Stomach (tissue), 9 donors: ENCODE data around the gene PLAC8L1. TPM values are rescaled to one million over a fixed set of nuclear protein-coding genes. Genes with fewer than 3 reads are reported as not detected.

Experiments used
- DNase-seq, 2 donors: peaks; one replicate each; pipeline versions ENCODE4 v3.0.0 to v3.0.0-alpha.2; 2013 to 2019
- H3K27ac ChIP-seq, 5 donors: fragments of 200-600 bp in 4 of 5; sonication (generic) in 4 of 5; one replicate each; pipeline ENCODE4 v1.5.1; 2013 to 2019; ENCODE audit warnings: mild to moderate bottlenecking in 1 of 5, moderate library complexity in 1 of 5
- H3K27me3 ChIP-seq, 3 donors: fragments of 200-600 bp; sonication (generic); one replicate each; pipeline ENCODE4 v1.5.1; 2017 to 2019; ENCODE audit warnings: mixed run types in 1 of 3
- H3K36me3 ChIP-seq, 4 donors: fragments of 200-600 bp; sonication (generic); 1 replicate in 3 of 4; 2 replicates in 1 of 4; pipeline ENCODE4 v1.5.1; 2016 to 2019
- H3K4me1 ChIP-seq, 4 donors: fragments of 200-600 bp; sonication (generic); one replicate each; pipeline ENCODE4 v1.5.1; 2016 to 2019
- H3K4me3 ChIP-seq, 4 donors: fragments of 200-600 bp; sonication (generic) in 3 of 4; one replicate each; pipeline ENCODE4 v1.5.1; 2016 to 2019; ENCODE audit warnings: mild to moderate bottlenecking in 1 of 4
- H3K9me3 ChIP-seq, 4 donors: fragments of 200-600 bp; sonication (generic); one replicate each; pipeline ENCODE4 v1.5.1; 2016 to 2019
- EP300 ChIP-seq: sonication (generic); formaldehyde crosslinking; IDR thresholded peaks from one replicate; pipeline ENCODE4 v1.6.1; 2017; ENCODE audit warnings: antibody characterized with exemption
- POLR2A ChIP-seq, 4 donors: fragments of 450-650 bp; IDR thresholded peaks; one replicate each; pipeline ENCODE4 v1.6.1; 2016; ENCODE audit warnings: antibody characterized with exemption in 4 of 4, control low read depth in 2 of 4, mild to moderate bottlenecking in 1 of 4, moderate library complexity in 1 of 4
- POLR2AphosphoS5 ChIP-seq, 3 donors: sonication (generic); formaldehyde crosslinking; IDR thresholded peaks; one replicate each; pipeline ENCODE4 v1.6.1; 2016; ENCODE audit warnings: antibody characterized with exemption in 3 of 3
- WGBS, 5 donors: extraction: QIAGEN DNeasy Blood & Tissue Kit in 3 of 5; methylation state at CpG; one replicate each; pipeline versions ENCODE4 v1.1.5 to v1.1.7; 2013 to 2018; 5-methylcytosine and 5-hydroxymethylcytosine counted together
- intact Hi-C: fragments of 100-400 bp; cut with DNase I; formaldehyde crosslinking; loops from one replicate; pipeline ENCODE4 v1.15.1; 2023; ENCODE audit warnings: low total_unique reads
- polyA plus RNA-seq, 3 donors: library from polyadenylated mRNA; stranded (reverse); fragments of 200-250 nt; gene quantifications; one replicate each; pipeline ENCODE4 v1.2.3, GENCODE V29; 2013
- total RNA-seq, 5 donors: library from RNA; depleted of rRNA; stranded (reverse); fragments of >200 nt; gene quantifications; one replicate each; pipeline versions ENCODE4 v1.1.0 to v1.2.3, GENCODE V29; 2014 to 2016
- TF ChIP-seq, protein P1 (sequence below), 7 experiments: fragments of 450-650 bp in 4 of 7; fragments of 200-600 bp in 3 of 7; sonication (generic) in 3 of 7; IDR thresholded peaks; one replicate each; pipeline ENCODE4 v1.5.1; 2016 to 2019; ENCODE audit warnings: antibody characterized with exemption in 7 of 7, control low read depth in 2 of 7, mild to moderate bottlenecking in 1 of 7
- donor health status: healthy with polysubstance abuse.
- donor health status: Bipolar disorder and iron deficiency.
- donor health status: healthy.

Gene PLAC8L1
- total and polyA plus RNA-seq, 8 donors: 0.68 TPM; not detected in 7

DNA sequence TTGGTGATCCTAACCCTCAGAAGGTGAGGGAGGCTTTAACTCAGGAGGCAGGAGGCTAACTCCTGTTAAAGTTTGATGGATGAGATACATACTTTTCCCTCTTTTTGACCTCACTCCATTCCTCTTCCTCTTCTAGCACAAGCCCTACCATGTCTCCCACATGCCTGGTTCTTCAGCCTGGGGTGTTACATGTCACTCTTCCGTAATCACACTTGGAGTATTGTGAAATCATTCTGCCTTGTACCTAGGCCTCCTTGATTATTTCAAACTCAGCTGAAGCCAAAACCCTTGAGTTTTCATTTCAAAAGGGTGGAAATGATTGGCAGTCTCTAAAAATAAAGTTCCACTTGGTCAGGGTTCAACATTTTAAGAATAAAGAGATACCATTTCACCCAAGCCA is 1.8 kb downstream of the PLAC8L1 start:
- no peak for DNase-seq
- 0 to 94% (median 86%) methylated on average over 1 of the region's 1 CpG for WGBS, 5 donors
- H3K4me1 ChIP-seq: no peaks in the 10 kb centered on the region
- H3K27me3 ChIP-seq: no peaks in the 10 kb centered on the region
- no peak for TF ChIP-seq POLR2A (IDR thresholded peaks at IDR 0.05)
- no peak for TF ChIP-seq EP300
- TF ChIP-seq POLR2AphosphoS5 (IDR thresholded peaks at IDR 0.05): no peak
- TF ChIP-seq, protein P1, sequence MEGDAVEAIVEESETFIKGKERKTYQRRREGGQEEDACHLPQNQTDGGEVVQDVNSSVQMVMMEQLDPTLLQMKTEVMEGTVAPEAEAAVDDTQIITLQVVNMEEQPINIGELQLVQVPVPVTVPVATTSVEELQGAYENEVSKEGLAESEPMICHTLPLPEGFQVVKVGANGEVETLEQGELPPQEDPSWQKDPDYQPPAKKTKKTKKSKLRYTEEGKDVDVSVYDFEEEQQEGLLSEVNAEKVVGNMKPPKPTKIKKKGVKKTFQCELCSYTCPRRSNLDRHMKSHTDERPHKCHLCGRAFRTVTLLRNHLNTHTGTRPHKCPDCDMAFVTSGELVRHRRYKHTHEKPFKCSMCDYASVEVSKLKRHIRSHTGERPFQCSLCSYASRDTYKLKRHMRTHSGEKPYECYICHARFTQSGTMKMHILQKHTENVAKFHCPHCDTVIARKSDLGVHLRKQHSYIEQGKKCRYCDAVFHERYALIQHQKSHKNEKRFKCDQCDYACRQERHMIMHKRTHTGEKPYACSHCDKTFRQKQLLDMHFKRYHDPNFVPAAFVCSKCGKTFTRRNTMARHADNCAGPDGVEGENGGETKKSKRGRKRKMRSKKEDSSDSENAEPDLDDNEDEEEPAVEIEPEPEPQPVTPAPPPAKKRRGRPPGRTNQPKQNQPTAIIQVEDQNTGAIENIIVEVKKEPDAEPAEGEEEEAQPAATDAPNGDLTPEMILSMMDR (IDR thresholded peaks at IDR 0.05): no peak
- H3K9me3 ChIP-seq: no peaks in the 10 kb centered on the region
- peaks cover 0 to 13% (median 3%) of the 10 kb centered on the region in 4 donors for H3K36me3 ChIP-seq
- H3K4me3 ChIP-seq: no peak overlapping the region
- intact Hi-C loops: no loop called here
- no peak overlapping the region for H3K27ac ChIP-seq

DNA sequence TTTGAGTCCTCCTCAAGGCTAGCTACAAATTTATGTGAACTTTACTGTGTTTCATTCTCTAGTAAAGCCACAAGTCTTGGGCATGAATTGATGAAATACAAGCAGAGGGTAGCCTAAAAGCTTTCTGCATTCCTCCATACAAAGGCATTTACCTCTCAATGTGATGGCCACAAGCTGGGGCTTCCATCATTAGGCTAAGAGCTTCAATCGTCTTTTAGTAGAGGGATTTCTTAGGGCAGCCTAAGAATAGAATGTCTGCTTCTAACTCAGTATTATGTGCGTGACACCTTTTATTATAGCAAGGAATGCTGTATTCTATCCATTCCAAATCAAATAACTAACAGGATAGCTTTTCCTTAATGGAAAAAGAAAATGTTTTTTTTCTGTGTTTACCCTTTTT is 3.7 kb downstream of the PLAC8L1 start:
- no peaks in the 10 kb centered on the region for H3K9me3 ChIP-seq
- intact Hi-C loops: no loop called here
- no peak for DNase-seq
- peaks cover 0 to 13% (median 3%) of the 10 kb centered on the region in 4 donors for H3K36me3 ChIP-seq
- H3K27me3 ChIP-seq: no peaks in the 10 kb centered on the region
- 70 to 82% (median 79%) methylated on average over 2 of the region's 2 CpGs for WGBS, 5 donors
- TF ChIP-seq POLR2AphosphoS5 (IDR thresholded peaks at IDR 0.05): no peak
- no peak for TF ChIP-seq EP300
- TF ChIP-seq, protein P1 (IDR thresholded peaks at IDR 0.05): no peak
- no peak for TF ChIP-seq POLR2A (IDR thresholded peaks at IDR 0.05)
- no peaks in the 10 kb centered on the region for H3K4me1 ChIP-seq
- no peak overlapping the region for H3K27ac ChIP-seq
- H3K4me3 ChIP-seq: no peak overlapping the region

DNA sequence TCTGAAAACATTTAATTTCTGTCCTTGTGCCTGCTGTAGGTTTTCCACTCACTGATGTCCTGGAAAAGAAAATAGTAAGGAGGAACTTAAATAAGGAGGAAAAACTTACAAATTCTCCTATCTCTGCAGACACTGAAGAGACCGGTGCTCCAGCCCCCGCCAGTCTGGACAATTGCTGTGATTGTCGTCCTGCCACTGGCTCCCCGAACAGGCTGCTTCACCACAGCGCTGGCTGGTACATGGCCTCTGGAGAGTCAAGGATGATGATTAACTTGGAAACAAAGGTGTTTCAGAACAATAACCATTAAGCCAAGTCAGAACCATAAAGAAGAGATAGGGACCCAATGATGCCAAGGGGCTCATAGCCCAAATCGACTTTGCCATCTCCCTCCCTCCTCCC is 7.3 kb downstream of the PLAC8L1 start:
- no peak overlapping the region for H3K27ac ChIP-seq
- TF ChIP-seq, protein P1 (IDR thresholded peaks at IDR 0.05): no peak
- no peak for TF ChIP-seq EP300
- TF ChIP-seq POLR2AphosphoS5 (IDR thresholded peaks at IDR 0.05): no peak
- TF ChIP-seq POLR2A (IDR thresholded peaks at IDR 0.05): no peak
- no peaks in the 10 kb centered on the region for H3K27me3 ChIP-seq
- intact Hi-C loops: no loop called here
- H3K36me3 ChIP-seq: no peaks in the 10 kb centered on the region
- no peaks in the 10 kb centered on the region for H3K9me3 ChIP-seq
- H3K4me1 ChIP-seq: no peaks in the 10 kb centered on the region
- no peak overlapping the region for H3K4me3 ChIP-seq
- WGBS, 5 donors: 81 to 95% (median 90%) methylated on average over 6 of the region's 6 CpGs
- DNase-seq: no peak

DNA sequence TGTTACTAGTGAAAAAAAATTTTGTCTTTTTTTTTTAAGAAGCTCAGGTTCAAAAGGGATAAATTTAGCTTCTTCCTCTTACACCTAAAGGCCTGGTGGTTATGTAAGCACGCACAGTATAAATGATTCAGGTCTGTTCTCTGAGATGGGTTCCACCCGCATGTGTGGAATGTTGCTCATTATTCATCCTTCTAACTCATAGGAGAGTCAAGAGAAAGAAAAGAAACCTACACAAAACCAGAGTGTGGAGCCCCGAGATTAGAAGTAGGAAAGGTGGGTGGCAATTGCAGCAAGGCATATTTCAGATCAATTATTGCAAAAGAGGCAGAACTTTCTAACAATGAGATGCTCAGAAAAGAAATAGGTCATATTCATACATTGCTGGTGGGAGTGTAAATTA is 13.5 kb downstream of the PLAC8L1 start:
- H3K27me3 ChIP-seq: no peaks in the 10 kb centered on the region
- no peaks in the 10 kb centered on the region for H3K9me3 ChIP-seq
- 81 to 90% (median 83%) methylated on average over 3 of the region's 3 CpGs for WGBS, 5 donors
- H3K27ac ChIP-seq: no peak overlapping the region
- no peaks in the 10 kb centered on the region for H3K4me1 ChIP-seq
- no peaks in the 10 kb centered on the region for H3K36me3 ChIP-seq
- TF ChIP-seq EP300: no peak
- no peak for TF ChIP-seq POLR2AphosphoS5 (IDR thresholded peaks at IDR 0.05)
- no peak for TF ChIP-seq POLR2A (IDR thresholded peaks at IDR 0.05)
- TF ChIP-seq, protein P1 (IDR thresholded peaks at IDR 0.05): no peak
- H3K4me3 ChIP-seq: no peak overlapping the region
- DNase-seq: no peak
- intact Hi-C loops: no loop called here
